GM18499 (cell line): ENCODE data around the gene POFUT2.

Source experiments
- ATAC-seq: cut with Tn5 transposase; IDR thresholded peaks from one replicate; pipeline ENCODE4 v1.9.1; 2021; ENCODE audit warnings: moderate number of reproducible peaks; ENCODE audit not compliant: insufficient read depth, unreplicated experiment

Gene POFUT2

GRCh38 chr21:45266518-45267389 is 20.9 kb downstream of the POFUT2 start:
- ATAC-seq = no peak

- no peak for ATAC-seq
These were observed 21.8 kb downstream of the POFUT2 start for GRCh38 chr21:45265721-45266517.

GRCh38 chr21:45264912-45265515 is 22.7 kb downstream of the POFUT2 start:
- ATAC-seq = no peak

DNA sequence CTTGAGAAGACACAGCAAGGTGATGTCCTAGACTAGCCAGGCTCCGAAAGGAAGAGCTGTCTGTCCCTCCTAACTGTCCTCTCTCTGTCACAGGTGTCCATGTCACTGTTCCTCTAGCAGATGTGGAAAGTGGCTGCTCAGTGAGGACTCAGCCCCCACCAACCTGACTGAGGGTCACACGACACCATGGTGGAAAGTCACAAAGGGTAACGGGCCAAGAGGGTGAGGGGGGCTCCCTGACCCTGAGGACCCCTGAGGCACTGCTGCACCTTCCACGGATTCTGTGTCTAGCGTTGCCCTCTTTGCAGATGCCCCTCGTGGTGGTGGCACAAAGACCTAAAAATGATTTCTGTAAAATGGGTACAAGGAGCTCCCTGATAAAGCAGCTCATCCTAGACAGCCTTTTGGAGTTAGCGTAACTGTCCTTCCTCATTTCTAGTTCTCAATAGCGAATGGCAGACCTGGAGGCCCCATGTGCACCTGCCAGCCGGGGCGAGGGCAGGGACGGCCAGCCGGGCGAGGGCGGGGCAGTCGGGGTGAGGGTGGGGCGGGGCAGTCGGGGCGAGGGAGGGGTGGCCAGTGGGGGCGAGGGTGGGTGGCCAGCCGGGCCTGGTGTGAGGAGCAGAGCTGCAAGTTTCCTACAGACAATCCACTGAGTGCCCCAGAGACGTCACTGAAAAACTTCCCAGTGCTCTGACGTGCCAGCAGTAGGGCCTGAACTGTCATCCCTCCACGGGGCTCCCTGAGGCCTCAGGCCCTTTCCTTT is 23.4 kb downstream of the POFUT2 start:
- ATAC-seq = no peak

DNA sequence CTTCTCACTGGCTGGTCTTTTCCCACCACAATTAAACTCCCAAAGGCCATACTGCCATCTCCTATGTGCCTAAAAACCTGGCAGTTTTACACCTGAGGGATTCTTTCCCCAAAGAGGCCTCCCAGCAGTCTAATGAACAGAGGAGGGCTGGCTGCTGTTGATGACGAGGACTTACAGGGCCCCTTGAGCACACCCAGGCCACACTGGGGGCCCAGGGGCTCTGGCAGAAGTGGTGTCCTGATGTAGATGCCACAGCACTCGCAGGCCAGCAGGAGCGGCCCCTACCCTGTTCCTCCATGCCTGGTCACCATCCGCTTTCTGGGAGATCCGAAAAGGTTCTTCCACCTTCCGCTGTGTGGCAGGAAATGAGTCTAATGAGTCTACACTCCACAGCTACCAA is 24.2 kb downstream of the POFUT2 start:
- no peak for ATAC-seq

GRCh38 chr21:45262616-45263015 is 25.1 kb downstream of the POFUT2 start:
- no peak for ATAC-seq

DNA sequence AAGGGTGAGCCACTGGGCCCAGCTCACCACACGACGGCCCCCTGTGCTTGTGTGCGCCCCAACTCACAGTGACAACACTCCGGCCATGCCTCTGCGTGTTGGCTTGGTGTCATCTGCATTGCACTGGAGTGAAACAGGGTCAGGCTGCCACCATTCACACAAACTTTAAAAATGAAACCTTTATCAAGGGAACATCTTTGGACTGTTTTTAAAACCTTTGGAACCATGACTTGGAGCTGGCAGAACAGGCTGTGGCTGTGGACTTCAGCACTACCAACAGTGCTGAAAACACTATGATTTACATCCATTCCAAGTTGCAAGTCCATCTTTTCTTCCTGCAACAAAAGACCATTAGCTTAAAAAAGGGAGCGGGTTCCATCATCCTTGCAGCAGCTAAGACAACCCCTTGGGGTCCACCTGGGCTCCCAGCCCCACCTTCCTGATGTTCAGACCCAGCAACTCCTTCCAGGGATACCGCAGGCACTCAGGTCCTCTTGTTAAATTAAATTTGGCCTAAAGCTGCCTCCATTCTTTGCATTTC is 25.6 kb downstream of the POFUT2 start:
- ATAC-seq = no peak

- no peak for ATAC-seq
These were observed 26.6 kb downstream of the POFUT2 start for GRCh38 chr21:45261093-45261492.

DNA sequence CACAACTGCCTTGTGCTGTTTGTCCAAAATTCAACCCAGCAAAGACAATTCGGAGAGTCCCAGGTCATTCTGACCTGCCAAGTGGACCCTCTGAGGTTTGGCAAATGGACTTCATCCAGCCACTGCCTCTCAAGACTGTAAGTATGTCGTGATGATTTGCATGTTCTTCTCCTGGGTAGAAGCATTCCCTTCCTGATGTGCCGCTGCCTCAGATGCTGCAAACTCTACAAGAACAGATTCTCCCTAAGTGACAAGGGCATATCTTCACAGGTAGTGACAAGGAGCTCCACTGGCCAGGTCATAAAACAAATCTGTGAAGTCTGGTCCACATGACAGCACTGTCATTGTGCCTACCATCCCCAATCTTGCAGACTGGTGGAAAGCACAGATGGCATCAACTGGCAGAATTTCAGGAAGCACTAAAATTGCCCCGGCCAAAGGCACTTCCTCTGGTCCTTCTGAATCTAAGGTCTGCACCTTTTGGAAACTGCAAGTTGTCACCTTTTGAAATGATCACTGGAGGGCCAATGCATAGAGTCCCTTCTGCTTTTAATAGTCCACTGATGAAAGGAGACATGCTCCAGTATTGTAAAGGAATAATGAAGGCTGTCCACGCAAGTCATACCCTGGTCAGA is 27.4 kb downstream of the POFUT2 start:
- ATAC-seq = no peak

- no peak for ATAC-seq
These were observed 28.4 kb downstream of the POFUT2 start for GRCh38 chr21:45259206-45259840.

DNA sequence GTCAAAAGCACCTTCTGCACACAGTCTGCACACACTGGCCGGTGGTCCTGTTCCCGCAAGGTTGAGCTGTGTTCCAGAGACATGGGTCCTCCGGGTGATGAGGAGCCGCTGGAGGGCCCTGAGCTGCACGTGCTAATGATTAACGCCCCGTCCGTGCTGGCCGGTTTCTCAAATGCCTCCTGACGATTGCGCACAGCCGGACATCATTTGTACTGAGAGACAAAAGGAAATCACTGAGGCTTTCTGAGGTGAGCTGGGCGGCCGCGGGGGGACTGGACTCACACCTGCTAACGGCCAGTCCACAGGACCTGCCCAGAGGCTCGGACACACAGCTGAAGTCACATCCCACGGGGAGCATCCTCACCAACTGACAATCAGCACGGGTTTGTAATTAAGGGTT is 29.2 kb downstream of the POFUT2 start:
- ATAC-seq = no peak

DNA sequence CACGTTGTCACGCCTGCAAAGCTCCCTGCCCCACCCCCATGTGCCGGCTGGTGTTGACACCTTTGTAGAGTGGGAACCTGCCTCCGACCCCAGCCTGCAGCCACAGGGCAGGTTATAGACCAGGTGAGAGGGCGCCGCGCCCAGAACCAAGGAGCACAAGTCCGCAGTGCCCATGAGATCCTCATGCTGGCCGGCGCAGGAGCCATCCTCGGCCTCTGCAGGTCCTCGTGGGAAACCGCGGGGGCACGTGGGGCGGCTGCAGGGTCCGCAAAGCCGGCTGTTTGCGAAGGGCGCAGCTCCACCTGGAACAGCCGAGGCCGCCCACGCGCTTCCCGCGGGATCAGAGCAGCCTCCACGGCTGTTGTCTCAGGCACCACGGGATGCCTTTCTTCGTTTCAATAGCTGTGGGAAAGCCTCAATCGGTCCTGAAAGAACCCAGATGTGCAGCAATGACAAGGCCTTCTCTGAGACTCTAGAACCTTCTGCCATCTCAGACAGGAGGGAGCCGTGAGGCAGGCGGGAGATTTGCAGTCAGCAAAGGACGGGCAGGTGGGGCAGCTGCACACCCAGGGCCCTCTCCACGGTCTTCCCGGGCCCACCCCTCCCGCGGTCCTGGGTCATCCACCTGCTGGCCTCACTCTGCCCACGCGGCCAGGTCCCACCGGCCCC is 29.9 kb downstream of the POFUT2 start:
- no peak for ATAC-seq

- no peak for ATAC-seq
These were observed 30.6 kb downstream of the POFUT2 start for GRCh38 chr21:45256912-45257672.

- ATAC-seq = no peak
These were observed 31.4 kb downstream of the POFUT2 start for GRCh38 chr21:45256021-45256911.

DNA sequence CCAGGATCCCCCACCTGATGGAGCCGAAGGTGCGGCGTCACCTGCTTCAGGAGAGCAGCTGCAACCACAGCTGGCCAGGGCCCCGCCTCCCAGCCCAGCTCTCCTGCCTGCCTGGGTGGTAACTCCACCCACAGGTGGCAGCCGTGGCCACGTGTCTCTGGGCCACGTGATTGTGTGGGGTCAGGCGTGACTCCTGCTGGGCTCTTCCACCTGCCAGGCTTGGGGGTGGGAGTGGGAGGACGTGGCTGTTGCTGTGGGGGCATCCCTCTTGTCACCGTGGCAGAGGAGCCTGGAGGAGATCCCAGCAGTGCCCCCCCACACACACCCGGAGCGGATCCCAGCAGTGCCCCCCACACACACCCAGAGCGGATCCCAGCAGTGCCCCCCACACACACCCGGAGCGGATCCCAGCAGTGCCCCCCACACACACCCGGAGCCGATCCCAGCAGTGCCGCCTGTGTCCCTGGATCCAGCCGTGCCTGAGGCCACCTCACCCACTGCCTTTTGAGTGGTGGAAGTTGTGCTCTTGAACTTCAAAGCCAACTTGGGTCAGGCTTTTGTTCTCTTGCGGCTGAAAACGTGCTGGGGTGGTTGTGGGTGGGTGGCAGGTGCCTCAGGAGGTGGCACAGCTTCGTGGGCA is 32.2 kb downstream of the POFUT2 start:
- no peak for ATAC-seq

DNA sequence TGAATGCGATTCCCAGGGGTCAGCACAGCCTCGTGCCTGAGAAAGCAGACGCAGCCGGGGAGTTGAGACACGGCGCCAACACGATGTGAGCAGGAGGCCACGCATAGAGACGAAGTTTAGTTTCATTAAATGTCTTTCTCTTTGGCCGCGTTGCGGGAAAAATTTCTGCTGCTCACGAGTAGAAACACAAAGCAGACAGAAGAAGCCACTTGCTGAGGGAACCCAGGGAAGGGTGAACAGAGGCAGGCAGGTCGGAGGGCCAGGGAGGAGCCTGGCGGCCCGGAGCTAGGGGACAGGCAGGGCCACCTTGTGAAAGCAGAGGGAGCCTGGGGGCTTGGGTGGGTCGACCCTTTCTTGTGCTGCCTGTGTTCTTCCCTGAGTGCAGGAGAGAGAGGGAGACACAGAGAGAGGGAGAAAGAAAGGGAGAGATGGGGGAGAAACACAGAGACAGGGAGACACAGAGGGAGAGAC is 33.2 kb downstream of the POFUT2 start:
- ATAC-seq = no peak
